HG03135 (cell line): ENCODE results near the gene DMRTB1.

Experiments used
- ATAC-seq: cut with Tn5 transposase; IDR thresholded peaks from one replicate; pipeline ENCODE4 v1.9.1; 2021; ENCODE audit warnings: mild to moderate bottlenecking, moderate library complexity; ENCODE audit not compliant: unreplicated experiment

The DMRTB1 gene

GRCh38 chr1:53459321-53460175, at the start of gene DMRTB1:
TSS of gene DMRTB1 (plus strand) at chr1:53459399. CDS start at chr1:53459454, 55 bp downstream.
- ATAC-seq = no peak

DNA sequence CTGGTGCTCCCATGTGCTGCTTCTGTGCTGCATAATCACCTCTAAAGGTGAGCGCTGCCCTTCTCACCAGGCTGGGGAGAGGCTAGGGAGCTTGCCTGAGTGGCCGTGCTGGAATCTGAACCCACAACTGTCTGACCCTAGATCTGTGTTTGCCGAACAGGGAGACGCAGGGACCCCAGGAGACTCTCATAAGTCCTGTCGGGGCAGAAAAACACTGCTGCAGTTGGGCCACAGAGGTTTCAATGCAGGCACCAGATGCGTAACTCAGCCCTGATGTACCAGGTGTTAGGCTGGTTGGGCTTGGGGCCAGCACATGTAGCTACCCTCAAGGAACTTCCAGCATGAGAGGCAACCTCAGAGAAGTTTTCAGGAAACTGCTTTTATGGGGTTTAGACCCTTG, 49.5 kb upstream of the DMRTB1 start:
- no peak for ATAC-seq

DNA sequence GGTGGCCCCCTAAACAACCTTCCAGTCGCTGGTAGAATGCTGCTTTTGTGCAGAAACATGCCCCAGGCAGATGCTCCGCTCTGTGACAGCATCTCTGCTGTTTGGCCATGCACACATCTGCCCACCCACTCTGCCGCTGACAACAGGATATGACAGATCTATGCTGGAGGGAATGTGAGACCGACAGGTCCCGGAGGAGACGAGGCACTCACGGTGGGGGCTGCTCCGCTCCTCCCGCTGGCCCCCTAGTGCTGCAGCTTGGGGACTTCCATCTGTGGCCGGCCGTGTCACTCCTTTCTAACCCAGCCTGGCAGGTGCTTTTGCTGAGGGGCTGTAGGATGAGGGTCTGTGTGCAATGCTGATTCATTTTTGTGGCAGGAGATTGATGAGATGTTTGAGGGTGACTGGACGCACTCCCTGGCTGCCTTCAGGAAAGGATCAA, 49.1 kb upstream of the DMRTB1 start:
- no peak for ATAC-seq

DNA sequence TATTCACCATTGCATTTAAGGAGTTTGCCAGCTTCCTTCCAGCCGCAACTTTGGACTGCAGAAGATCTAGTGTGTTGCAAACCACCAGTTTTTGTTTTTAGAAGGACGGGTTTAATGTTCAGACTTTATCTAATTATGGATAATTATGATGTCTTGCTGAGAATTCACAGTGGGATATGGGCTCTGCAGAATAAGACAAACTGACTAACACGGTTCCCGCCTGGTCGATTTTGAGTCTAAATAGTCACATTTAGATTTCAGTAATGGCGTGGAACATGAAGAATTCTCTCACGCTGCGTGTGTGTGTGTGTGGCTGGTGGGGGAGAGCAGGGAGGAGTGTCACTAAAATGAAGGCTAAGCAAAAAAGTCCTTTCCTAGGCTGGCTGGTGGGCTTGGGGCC, 48.5 kb upstream of the DMRTB1 start:
- no peak for ATAC-seq

- ATAC-seq = no peak
Measured at GRCh38 chr1:53411541-53412152, 47.6 kb upstream of the DMRTB1 start.

- ATAC-seq = no peak
Measured at GRCh38 chr1:53412285-53413174, 46.7 kb upstream of the DMRTB1 start.

- ATAC-seq = no peak
Measured at GRCh38 chr1:53413175-53414001, 45.8 kb upstream of the DMRTB1 start.

DNA sequence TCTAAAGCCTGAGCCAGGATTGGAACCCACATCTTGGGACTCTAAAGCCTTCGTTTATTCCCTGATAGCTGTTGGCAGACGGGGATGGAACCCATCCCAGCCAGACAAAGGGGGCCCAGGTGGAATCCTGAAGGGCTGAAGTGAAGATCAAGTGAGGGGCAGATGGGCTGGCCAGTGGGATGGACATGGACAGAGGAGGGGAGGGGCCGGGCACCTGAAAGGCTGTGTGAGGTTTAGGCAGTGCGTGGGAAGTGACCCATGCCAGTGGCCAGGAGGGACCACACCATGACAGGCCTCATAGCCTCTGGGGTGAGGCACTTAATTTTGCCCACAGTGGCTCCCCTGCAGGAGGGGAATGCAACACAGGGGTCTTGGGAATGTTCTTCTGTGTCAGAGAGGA, 44.6 kb upstream of the DMRTB1 start:
- no peak for ATAC-seq

DNA sequence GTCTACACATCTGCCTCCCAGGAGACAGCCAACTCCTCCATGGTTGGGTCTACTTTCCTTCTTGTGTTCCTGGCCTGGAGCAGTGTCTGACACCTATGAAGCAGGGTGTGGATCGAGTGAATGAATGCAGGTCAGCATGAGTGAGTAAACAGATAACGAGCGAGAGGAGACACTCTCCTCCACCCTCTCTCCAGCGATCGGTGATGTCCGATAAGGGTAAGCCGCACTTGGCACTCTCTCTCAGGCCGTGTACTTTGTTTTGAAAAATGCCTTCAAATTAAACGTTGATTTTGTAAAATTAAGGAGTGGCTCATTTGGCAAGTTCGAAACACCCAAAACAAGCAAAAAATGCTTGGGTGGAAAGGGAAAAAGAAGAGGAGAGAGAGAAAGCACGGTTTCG, 43.8 kb upstream of the DMRTB1 start:
- no peak for ATAC-seq

DNA sequence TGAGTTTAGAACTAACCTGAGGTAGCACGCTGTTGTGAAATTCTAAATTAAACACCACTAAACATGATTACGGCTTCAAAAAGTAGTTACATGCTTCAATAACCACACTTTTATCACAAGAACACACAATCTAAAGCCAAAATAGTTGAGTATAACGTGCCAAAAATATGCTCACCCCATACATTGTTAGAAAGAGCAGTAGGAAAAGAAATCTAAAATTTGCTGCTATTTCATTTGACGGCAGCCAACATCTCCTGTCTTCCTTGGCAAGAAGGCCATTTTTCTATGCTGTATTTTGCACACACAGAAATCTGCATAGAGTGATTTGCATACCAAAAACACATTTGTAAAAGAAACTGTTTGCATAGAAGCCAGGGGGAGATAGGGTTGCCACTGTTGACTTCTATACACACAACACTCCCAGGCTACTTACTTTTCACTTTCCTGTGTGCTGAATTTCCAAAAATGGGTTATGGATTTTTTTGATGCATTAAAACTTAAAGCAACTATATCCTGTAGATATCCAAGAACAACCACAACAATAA, 42.9 kb upstream of the DMRTB1 start:
- no peak for ATAC-seq

- ATAC-seq = no peak
Measured at GRCh38 chr1:53417074-53417511, 42.1 kb upstream of the DMRTB1 start.

DNA sequence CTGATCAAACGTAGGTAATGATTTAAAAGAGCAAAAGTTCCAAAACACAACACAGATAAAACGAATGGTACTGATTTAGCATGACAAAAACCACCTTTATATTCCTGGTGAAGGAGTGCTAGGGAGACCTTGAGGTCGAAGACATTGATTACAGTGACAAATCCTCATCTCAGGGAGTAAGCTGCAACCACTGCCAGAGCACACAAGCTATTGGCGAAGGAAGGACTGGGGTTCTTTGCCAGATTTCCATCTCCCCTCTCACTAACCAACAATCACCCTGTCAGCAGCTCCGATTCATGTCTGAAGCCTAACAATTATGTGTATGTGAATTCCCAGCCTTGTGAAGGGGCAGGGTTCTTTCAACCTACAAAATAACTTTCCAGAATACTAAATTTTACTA, 40.2 kb upstream of the DMRTB1 start:
- ATAC-seq = no peak

GRCh38 chr1:53420341-53420740, 38.9 kb upstream of the DMRTB1 start:
- no peak for ATAC-seq

- no peak for ATAC-seq
Measured at GRCh38 chr1:53421208-53421607, 38.0 kb upstream of the DMRTB1 start.

- ATAC-seq = no peak
Measured at GRCh38 chr1:53430261-53430660, 28.9 kb upstream of the DMRTB1 start.

GRCh38 chr1:53430779-53431178, 28.4 kb upstream of the DMRTB1 start:
- ATAC-seq = no peak

GRCh38 chr1:53431244-53431643, 28.0 kb upstream of the DMRTB1 start:
- no peak for ATAC-seq

DNA sequence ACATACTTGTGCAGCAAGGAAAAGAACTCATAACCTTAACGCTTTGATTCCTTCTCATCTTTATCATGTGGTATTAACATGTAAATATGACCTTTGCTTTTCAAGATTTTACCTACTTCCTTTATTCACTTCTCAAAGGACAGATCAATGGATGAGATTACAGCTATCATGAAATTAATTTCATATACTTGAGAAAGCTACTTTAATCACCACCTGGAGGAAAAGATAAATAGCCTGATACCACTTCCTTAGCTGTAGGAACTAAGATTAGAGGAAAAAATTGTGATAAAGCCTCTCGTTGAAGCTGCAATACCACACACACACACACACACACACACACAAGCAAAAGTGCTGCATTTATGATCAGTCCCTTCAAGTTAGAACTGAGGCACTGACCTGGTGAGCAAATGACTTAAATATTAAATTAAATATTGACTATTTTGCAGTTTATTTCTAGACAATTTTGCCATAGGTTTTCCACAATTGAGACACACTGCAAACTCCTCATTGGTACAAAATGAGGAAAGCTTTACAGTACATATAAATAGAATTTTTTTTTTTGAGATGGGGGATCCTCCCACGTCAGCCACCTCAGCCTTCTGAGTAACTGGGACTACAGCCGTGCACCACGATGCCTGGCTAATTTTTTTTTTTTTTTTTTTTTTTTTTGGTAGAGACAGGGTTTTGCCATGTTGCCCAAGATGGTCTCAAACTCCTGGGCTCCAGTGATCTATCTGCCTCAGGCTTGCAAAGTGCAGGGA, 27.2 kb upstream of the DMRTB1 start:
- no peak for ATAC-seq

- ATAC-seq = no peak
Measured at GRCh38 chr1:53432611-53433010, 26.6 kb upstream of the DMRTB1 start.
